Brain microvascular endothelial cell (primary cell): ENCODE data around the gene KBTBD13.

Source experiments
- DNase-seq: peaks from one replicate; pipeline ENCODE4 v3.0.0-alpha.2; 2020
- H3K27ac ChIP-seq: fragments of 250-450 bp; sonication (Bioruptor Pico); 2 replicates; pipeline ENCODE4 v1.5.1; 2020; ENCODE audit warnings: mild to moderate bottlenecking, moderate library complexity
- H3K27me3 ChIP-seq: fragments of 250-450 bp; sonication (Bioruptor Pico); replicated peaks from 2 replicates; pipeline ENCODE4 v1.5.1; 2020; ENCODE audit warnings: mild to moderate bottlenecking
- H3K36me3 ChIP-seq: fragments of 250-450 bp; sonication (Bioruptor Pico); replicated peaks from 2 replicates; pipeline ENCODE4 v1.5.1; 2020; ENCODE audit warnings: mild to moderate bottlenecking
- H3K4me3 ChIP-seq: 2 replicates; pipeline ENCODE4 v1.5.1; 2011; ENCODE audit warnings: low read depth, mild to moderate bottlenecking, control low read depth, low read length, moderate library complexity
- CTCF ChIP-seq: IDR thresholded peaks from 2 replicates; pipeline ENCODE4 v1.5.1; 2011; ENCODE audit warnings: low read depth, mild to moderate bottlenecking, moderate library complexity, low read length, control low read depth, inconsistent platforms; ENCODE audit errors: missing control alignments
- in situ Hi-C: cut with HindIII; loops from 2 replicates; pipeline ENCODE4 v1.10.0; 2017; ENCODE audit warnings: low sequenced_read_pairs, low pct_ligation_motif_present

KBTBD13 gene

GRCh38 chr15:65058394-65059368, 17.9 kb upstream of the KBTBD13 start:
- Histone ChIP-seq H3K27me3 (no peaks in the 10 kb centered on the region), H3K36me3 (no peaks in the 10 kb centered on the region), H3K4me3 (no peak overlapping the region), H3K27ac (no peak overlapping the region)
- no peak for DNase-seq
- no peak for TF ChIP-seq CTCF
- in situ Hi-C loops: no loop called here

GRCh38 chr15:65059369-65059750, 17.2 kb upstream of the KBTBD13 start:
- no peak for TF ChIP-seq CTCF
- H3K27ac ChIP-seq: no peak overlapping the region
- H3K36me3 ChIP-seq: no peaks in the 10 kb centered on the region
- H3K4me3 ChIP-seq: no peak overlapping the region
- no peaks in the 10 kb centered on the region for H3K27me3 ChIP-seq
- in situ Hi-C loops: no loop called here
- no peak for DNase-seq

- no peak for DNase-seq
- Histone ChIP-seq H3K27me3 (peaks cover 3% of the 10 kb centered on the region), H3K36me3 (no peaks in the 10 kb centered on the region), H3K27ac (no peak overlapping the region), H3K4me3 (no peak overlapping the region)
- TF ChIP-seq CTCF: no peak
- in situ Hi-C loops: no loop called here
Observed at GRCh38 chr15:65059931-65060596, 16.5 kb upstream of the KBTBD13 start.

- in situ Hi-C loops: no loop called here
- no peak overlapping the region for H3K4me3 ChIP-seq
- peaks cover 5% of the 10 kb centered on the region for H3K27me3 ChIP-seq
- TF ChIP-seq CTCF: no peak
- H3K36me3 ChIP-seq: no peaks in the 10 kb centered on the region
- DNase-seq: no peak
- H3K27ac ChIP-seq: no peak overlapping the region
Observed at GRCh38 chr15:65060641-65061397, 15.7 kb upstream of the KBTBD13 start.

GRCh38 chr15:65062061-65062460, 14.5 kb upstream of the KBTBD13 start:
- in situ Hi-C loops: no loop called here
- no peak overlapping the region for H3K4me3 ChIP-seq
- TF ChIP-seq CTCF: no peak
- H3K27me3 ChIP-seq: peaks cover 9% of the 10 kb centered on the region
- no peak overlapping the region for H3K27ac ChIP-seq
- H3K36me3 ChIP-seq: no peaks in the 10 kb centered on the region
- no peak for DNase-seq
